GM18519 (cell line): ENCODE data around the gene CEACAM20.
"Not testable (repeated sequence)": the region's sequence is repeated elsewhere in the genome, so short reads cannot be mapped to it uniquely, and the experiment has no call there.

Experiments
- ATAC-seq: cut with Tn5 transposase; IDR thresholded peaks from one replicate; pipeline ENCODE4 v1.9.1; 2021; ENCODE audit warnings: mild to moderate bottlenecking, moderate library complexity; ENCODE audit not compliant: unreplicated experiment, low FRiP score

Gene CEACAM20

DNA sequence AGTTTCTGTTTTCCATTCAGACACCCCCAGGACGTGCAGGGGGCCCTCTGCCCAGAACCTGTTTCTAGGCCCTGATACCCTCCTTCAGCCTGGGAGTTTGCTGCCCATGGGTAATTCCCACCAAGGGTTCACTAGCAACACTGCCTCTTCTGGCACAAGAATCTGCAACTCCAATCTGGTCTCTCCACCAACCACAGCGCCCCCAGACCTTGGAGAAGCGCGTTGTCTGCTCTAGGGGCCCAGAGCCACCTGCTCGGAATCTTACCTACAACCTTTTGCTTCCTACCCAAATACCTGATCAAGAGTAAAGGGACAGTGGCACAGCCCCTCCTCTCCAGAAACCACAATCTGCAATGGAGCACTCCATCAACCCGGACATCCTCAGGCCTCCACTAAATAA lies 29.9 kb downstream of the CEACAM20 start:
- ATAC-seq = no peak

DNA sequence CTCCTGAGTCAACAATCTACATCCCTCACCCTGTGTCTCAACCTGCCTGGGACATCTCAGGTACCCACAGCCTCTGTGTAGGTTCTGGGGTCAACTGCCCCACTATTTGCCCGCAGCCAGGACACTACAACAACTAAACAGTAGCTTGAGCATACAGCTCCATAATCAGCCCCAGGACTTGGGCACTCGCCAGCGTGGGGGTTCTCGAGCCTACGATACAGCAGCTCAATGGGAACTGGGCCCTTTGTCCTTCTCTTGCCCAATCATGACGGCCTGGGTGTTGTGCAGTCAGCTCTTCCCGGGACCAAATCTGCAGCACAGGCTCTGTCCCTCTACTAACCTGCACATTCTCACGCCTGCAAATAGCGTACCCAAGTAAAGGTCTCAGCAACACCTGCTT lies 30.5 kb downstream of the CEACAM20 start:
- ATAC-seq = no peak

DNA sequence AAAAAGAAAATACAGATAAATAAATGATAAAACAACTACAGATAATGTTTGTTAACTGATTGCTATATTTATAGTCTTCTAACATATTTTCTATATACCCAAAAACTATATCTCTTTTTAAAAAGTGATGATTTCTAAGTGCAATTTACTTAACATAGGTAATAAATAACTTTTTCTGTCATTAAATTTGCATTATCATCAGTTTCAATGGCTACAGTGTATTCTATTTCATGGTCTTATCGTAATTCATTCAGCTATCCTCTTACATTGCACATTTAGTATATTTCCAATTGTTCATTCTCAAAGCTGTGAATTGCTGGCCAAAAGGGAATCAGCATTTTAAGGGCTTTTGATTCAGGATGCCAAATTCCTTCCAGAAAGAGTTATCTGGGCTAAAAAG lies 32.8 kb downstream of the CEACAM20 start:
- no peak for ATAC-seq

DNA sequence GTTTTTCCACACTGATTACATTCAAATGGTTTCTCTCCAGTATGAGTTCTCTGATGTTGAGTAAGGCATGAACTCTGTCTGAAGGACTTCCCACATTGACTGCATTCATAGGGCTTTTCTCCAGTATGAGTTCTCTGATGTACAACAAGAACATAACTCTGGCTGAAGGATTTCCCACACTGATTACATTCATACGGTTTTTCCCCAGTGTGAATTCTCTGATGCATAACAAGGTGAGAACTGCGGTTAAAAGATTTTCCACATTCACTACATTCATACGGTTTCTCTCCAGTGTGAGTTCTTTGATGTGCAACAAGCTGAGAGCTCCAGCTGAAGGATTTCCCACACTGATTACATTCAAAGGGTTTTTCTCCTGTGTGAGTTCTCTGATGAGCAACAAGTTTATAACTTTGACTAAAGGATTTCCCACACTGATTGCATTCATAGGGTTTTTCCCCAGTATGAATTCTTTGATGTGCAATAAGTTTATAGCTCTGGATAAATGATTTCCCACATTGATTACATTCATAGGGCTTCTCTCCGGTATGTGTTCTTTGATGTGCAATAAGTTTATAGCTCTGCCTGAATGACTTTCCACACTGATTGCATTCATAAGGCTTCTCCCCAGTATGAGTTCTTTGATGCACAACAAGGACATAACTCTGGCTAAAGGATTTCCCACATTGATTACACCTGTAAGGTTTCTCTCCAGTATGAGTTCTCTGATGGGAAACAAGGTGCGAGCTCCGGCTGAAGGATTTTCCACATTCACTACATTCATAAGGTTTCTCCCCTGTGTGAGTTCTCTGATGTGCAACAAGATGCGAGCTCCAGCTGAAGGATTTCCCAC lies 52.7 kb downstream of the CEACAM20 start:
- ATAC-seq = no peak

DNA sequence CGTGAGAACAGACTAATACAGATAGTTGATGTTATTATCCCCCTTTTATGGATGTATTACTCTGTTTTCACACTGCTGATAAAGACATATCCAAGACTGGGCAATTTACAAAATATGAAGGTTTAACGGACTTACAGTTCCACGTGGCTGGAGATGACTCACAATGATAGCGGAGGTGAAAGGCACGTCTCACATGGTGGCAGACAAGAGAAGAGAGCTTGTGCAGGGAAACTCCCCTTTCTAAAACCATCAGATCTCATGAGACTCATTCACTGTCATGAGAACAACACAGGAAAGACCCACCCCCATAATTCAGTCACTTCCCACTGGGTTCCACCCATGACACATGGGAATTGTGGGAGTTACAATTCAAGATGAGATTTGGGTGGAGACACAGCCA lies 60.7 kb downstream of the CEACAM20 start:
- ATAC-seq = not testable (repeated sequence)

DNA sequence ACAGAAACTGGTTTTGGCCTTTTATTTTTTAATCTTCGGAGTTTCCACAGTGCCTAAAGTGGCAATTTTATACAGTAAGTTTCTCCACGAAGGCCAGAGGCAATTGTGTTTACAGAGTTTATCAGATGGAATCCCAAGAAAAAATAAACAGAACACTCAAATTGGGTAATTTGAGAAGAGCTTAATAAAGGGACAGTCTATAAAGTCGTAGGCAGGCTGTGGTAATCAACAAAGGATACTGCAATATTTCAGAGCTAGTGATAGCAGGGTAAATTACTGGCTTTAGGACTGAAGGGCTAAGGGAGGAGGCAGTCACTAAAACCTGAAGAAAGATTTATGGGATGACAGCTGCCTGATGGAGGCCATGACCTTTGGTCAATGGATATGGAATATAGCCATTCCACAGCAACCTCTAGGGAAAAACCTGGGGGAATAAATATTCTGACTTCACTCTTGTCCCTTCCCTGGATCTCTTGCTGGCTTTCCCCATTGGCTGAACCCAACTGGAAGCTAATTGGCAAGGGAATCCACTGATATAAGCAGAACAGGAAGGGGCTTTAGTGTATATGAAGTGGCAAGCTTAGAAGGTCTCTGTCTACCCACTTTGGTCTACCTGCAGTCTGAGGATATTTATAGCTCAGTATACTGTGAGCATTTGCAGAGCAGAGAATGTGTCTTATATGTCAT lies 66.7 kb downstream of the CEACAM20 start:
- not testable (repeated sequence) for ATAC-seq
